Muscle layer of colon (tissue), 2 donors: Measurements from ENCODE around the gene C16orf89.
"Not testable (repeated sequence)": the region's sequence is repeated elsewhere in the genome, so short reads cannot be mapped to it uniquely, and the experiment has no call there.

Source experiments
- H3K27ac ChIP-seq: one replicate; pipeline ENCODE4 v1.7.0; 2013; ENCODE audit warnings: low read depth, mild to moderate bottlenecking, low read length, moderate library complexity
- H3K27me3 ChIP-seq, 2 donors: one replicate each; pipeline ENCODE4 v1.7.0; 2013; ENCODE audit warnings: low read length in 2 of 2, mild to moderate bottlenecking in 2 of 2; ENCODE audit not compliant: insufficient read depth in 2 of 2, control insufficient read depth in 1 of 2
- H3K36me3 ChIP-seq: one replicate; pipeline ENCODE4 v1.7.0; 2013; ENCODE audit warnings: mild to moderate bottlenecking, low read length; ENCODE audit not compliant: insufficient read depth
- H3K4me1 ChIP-seq: one replicate; pipeline ENCODE4 v1.7.0; 2013; ENCODE audit warnings: mild to moderate bottlenecking, low read length; ENCODE audit not compliant: insufficient read depth
- H3K4me3 ChIP-seq, 2 donors: one replicate each; pipeline ENCODE4 v1.7.0; 2013; ENCODE audit warnings: low read length in 2 of 2, low read depth in 1 of 2, mild to moderate bottlenecking in 1 of 2, moderate library complexity in 1 of 2
- H3K9ac ChIP-seq: one replicate; pipeline ENCODE4 v1.7.0; 2013; ENCODE audit warnings: low read length
- H3K9me3 ChIP-seq: one replicate; pipeline ENCODE4 v1.7.0; 2013; ENCODE audit warnings: mild to moderate bottlenecking, low read length
- donor health status: abdominal sarcoma.
- donor health status: Adenocarcinoma of cecum.

The C16orf89 gene

GRCh38 chr16:5095145-5095830 lies 29.5 kb upstream of the C16orf89 start:
- not testable (repeated sequence) for H3K9me3 ChIP-seq, H3K4me3 ChIP-seq, H3K36me3 ChIP-seq, H3K4me1 ChIP-seq, H3K27ac ChIP-seq, H3K9ac ChIP-seq, H3K27me3 ChIP-seq

GRCh38 chr16:5093746-5094145 lies 28.0 kb upstream of the C16orf89 start:
- not testable (repeated sequence) for H3K36me3 ChIP-seq, H3K9ac ChIP-seq, H3K9me3 ChIP-seq, H3K4me3 ChIP-seq, H3K27ac ChIP-seq, H3K27me3 ChIP-seq, H3K4me1 ChIP-seq

GRCh38 chr16:5093081-5093480 lies 27.3 kb upstream of the C16orf89 start:
- H3K27ac ChIP-seq, H3K9me3 ChIP-seq, H3K9ac ChIP-seq: not testable (repeated sequence)

GRCh38 chr16:5090592-5090991 lies 24.8 kb upstream of the C16orf89 start:
- not testable (repeated sequence) for H3K9me3 ChIP-seq, H3K9ac ChIP-seq, H3K4me3 ChIP-seq, H3K36me3 ChIP-seq, H3K27me3 ChIP-seq, H3K27ac ChIP-seq, H3K4me1 ChIP-seq

More at GRCh38 chr16:5093081-5093480, 27.3 kb upstream of the C16orf89 start:
- not testable (repeated sequence) for H3K36me3 ChIP-seq, H3K4me1 ChIP-seq, H3K27me3 ChIP-seq, H3K4me3 ChIP-seq

GRCh38 chr16:5089911-5090555 lies 24.3 kb upstream of the C16orf89 start:
- not testable (repeated sequence) for H3K4me1 ChIP-seq, H3K9me3 ChIP-seq, H3K27me3 ChIP-seq, H3K36me3 ChIP-seq, H3K27ac ChIP-seq, H3K9ac ChIP-seq, H3K4me3 ChIP-seq

GRCh38 chr16:5088936-5089335 lies 23.2 kb upstream of the C16orf89 start:
- not testable (repeated sequence) for H3K4me1 ChIP-seq, H3K27me3 ChIP-seq, H3K4me3 ChIP-seq, H3K9me3 ChIP-seq, H3K36me3 ChIP-seq, H3K9ac ChIP-seq, H3K27ac ChIP-seq

GRCh38 chr16:5088086-5088790 lies 22.5 kb upstream of the C16orf89 start:
- not testable (repeated sequence) for H3K9me3 ChIP-seq, H3K36me3 ChIP-seq

GRCh38 chr16:5085716-5086115 lies 20.0 kb upstream of the C16orf89 start:
- H3K9ac ChIP-seq, H3K27ac ChIP-seq, H3K9me3 ChIP-seq, H3K36me3 ChIP-seq, H3K27me3 ChIP-seq, H3K4me1 ChIP-seq, H3K4me3 ChIP-seq: not testable (repeated sequence)

More at GRCh38 chr16:5088086-5088790, 22.5 kb upstream of the C16orf89 start:
- H3K9ac ChIP-seq, H3K27ac ChIP-seq, H3K27me3 ChIP-seq, H3K4me1 ChIP-seq, H3K4me3 ChIP-seq: not testable (repeated sequence)

GRCh38 chr16:5084802-5085201 lies 19.0 kb upstream of the C16orf89 start:
- not testable (repeated sequence) for H3K27me3 ChIP-seq, H3K9ac ChIP-seq, H3K9me3 ChIP-seq, H3K36me3 ChIP-seq, H3K27ac ChIP-seq, H3K4me3 ChIP-seq, H3K4me1 ChIP-seq

GRCh38 chr16:5084099-5084731 lies 18.5 kb upstream of the C16orf89 start:
- H3K27me3 ChIP-seq, H3K36me3 ChIP-seq, H3K4me3 ChIP-seq, H3K4me1 ChIP-seq, H3K27ac ChIP-seq, H3K9ac ChIP-seq, H3K9me3 ChIP-seq: not testable (repeated sequence)

GRCh38 chr16:5083646-5084045 lies 17.9 kb upstream of the C16orf89 start:
- not testable (repeated sequence) for H3K9ac ChIP-seq, H3K9me3 ChIP-seq, H3K4me3 ChIP-seq, H3K4me1 ChIP-seq, H3K36me3 ChIP-seq, H3K27me3 ChIP-seq, H3K27ac ChIP-seq
